HEK293T (cell line): ENCODE measurements around the gene CTNNA2.

Experiments
- CTBP1 ChIP-seq: fragments of 450-650 bp; IDR thresholded peaks from 2 replicates; pipeline ENCODE4 v1.6.1; 2016; ENCODE audit warnings: borderline replicate concordance
- ELF4 ChIP-seq: fragments of 450-650 bp; IDR thresholded peaks from 2 replicates; pipeline ENCODE4 v1.6.1; 2017; ENCODE audit warnings: antibody characterized with exemption

DNA sequence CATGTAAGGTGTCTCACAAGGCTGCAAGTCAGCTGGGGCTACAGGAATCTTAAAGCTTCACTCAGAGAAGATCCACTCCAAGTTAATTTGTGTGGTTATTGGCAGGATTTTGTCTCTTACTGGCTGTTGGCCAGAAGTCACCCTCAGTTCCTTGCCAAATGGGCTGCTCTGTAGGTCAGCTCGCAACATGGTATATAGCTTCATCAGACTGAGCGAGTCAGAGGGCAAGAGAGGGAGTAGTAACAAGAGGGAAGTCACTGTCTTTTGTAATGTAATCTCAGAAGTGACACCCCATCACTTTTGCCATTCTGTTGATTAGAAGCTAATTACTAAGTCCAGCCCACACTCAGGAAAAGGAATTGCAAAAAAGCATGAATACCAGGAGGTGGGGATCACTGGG is 672.2 kb downstream of the CTNNA2 start:
- no peak for TF ChIP-seq ELF4
- no peak for TF ChIP-seq CTBP1
